Hepatocyte (in vitro differentiated cells): ENCODE data around the gene DDX11.

ENCODE experiments used
- CTCF ChIP-seq: fragments of 200-600 bp; sonication (generic); IDR thresholded peaks from 2 replicates; pipeline ENCODE4 v1.5.1; 2016; ENCODE audit warnings: antibody characterized with exemption, mild to moderate bottlenecking; ENCODE audit not compliant: poor library complexity
- EZH2 ChIP-seq: fragments of 200-600 bp; sonication (generic); IDR thresholded peaks from 2 replicates; pipeline ENCODE4 v1.6.1; 2016; ENCODE audit warnings: antibody characterized with exemption, mild to moderate bottlenecking, borderline replicate concordance
- EZH2phosphoT487 ChIP-seq: fragments of 200-600 bp; sonication (generic); IDR thresholded peaks from one replicate; pipeline ENCODE4 v1.6.1; 2018; ENCODE audit warnings: antibody characterized with exemption, mild to moderate bottlenecking, low read depth, moderate library complexity; ENCODE audit not compliant: unreplicated experiment, severe bottlenecking

GRCh38 chr12:31041033-31041564, 32.6 kb upstream of the DDX11 start:
- TF ChIP-seq CTCF: no peak
- TF ChIP-seq EZH2: no peak
- TF ChIP-seq EZH2phosphoT487: no peak
